GM18499 (cell line): ENCODE data around the gene BPI.
"Not testable (repeated sequence)": the region's sequence is repeated elsewhere in the genome, so short reads cannot be mapped to it uniquely, and the experiment has no call there.

Experiments used
- ATAC-seq: cut with Tn5 transposase; IDR thresholded peaks from one replicate; pipeline ENCODE4 v1.9.1; 2021; ENCODE audit warnings: moderate number of reproducible peaks; ENCODE audit not compliant: insufficient read depth, unreplicated experiment

The BPI gene

DNA sequence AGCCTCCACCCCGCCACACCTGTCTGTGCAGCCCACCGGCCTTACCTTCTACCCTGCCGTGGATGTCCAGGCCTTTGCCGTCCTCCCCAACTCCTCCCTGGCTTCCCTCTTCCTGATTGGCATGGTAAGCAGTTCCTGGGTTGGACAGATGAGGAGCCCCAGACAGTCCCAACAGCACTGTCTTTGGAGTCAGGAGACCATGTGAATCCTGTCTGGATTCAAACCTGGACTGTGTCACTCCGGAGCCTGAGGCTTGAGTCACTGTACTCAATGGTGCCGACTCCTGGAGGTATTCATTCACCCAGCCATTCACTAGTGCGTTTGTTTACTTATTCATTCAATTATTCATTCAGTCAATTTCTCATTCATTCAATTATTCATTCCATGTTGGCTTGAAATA is 22.4 kb downstream of the BPI start:
- no peak for ATAC-seq

DNA sequence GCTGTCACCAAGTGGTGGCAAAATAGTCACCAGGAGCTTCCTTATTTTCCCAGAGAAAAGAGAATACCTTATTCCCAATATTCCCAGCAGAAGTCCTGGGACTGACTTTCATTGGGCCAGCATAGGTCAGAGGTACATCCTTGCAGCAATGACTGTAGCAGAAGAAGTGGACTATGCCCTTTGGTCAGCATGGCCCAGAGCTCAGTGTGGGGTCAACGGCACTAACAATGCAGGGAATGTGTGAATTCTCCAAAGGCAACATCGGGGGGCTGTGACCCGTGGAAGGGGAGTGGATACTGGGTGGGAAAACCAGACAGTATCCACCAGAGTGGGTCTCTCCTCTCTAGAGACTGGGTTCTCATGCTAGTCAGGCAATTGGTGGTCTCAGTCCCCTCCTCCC is 26.7 kb downstream of the BPI start:
- ATAC-seq: no peak

GRCh38 chr20:38331245-38331644 is 27.3 kb downstream of the BPI start:
- no peak for ATAC-seq

DNA sequence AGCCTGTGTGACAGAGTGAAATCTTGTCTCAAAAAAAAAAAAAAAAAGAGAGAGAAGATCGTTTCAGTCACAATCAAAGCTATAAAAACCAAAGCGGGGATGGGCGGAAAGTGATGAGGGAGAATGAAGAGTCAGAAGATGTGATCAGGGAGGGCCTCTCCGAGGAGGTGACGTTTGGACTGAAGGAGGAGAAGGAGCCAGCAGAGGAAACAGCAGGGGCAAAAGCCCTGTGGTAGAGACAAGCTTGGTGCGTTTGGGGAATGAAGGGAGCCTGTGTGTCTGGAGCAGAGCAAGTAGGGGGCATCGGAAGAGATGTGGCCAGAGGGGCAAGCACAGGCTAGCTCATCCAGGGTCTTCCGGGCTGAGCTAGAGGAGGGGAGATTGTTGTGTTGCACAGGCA is 27.9 kb downstream of the BPI start:
- no peak for ATAC-seq

- ATAC-seq: no peak
These were observed 30.1 kb downstream of the BPI start for GRCh38 chr20:38334016-38334415.

- no peak for ATAC-seq
These were observed 32.8 kb downstream of the BPI start for GRCh38 chr20:38336726-38337125.

GRCh38 chr20:38337561-38338140 is 33.7 kb downstream of the BPI start:
- ATAC-seq: no peak

DNA sequence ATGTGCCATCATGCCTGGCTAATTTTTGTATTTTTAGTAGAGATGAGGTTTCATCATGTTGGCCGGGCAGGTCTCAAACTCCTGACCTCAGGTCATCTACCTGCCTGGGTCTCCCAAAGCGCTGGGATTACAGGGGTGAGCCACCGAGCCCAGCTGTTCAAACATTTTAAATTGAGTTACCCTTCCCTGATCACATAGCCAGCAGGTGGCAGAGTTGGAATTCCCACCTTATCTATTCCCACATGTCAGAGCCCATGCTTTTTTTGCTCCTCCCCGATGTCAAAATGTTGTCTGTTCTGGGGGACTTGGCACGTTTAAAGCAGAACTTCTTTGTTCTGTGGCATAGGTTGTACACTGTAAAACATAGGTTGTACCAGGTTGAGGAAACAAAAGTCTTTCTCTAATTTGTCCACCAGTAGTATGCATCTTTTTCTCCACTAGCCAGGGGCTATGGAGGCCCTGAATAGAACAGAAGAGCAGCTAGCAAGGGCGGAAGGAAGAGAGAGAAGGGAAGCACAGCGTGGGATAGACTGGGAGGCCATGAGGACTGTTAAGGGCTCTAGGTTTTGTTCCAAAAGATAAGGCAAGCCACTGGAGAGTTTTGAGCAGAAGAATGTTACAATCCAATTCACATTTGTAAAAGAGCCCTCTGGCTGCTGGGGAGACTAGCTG is 35.0 kb downstream of the BPI start:
- ATAC-seq: no peak

- ATAC-seq: not testable (repeated sequence)
These were observed 35.6 kb downstream of the BPI start for GRCh38 chr20:38339521-38339896.

- ATAC-seq: no peak
These were observed 36.0 kb downstream of the BPI start for GRCh38 chr20:38339997-38340396.

- no peak for ATAC-seq
These were observed 36.7 kb downstream of the BPI start for GRCh38 chr20:38340693-38341092.

GRCh38 chr20:38342216-38342615 is 38.3 kb downstream of the BPI start:
- no peak for ATAC-seq

- ATAC-seq: no peak
These were observed 38.9 kb downstream of the BPI start for GRCh38 chr20:38342713-38343310.

GRCh38 chr20:38343311-38344106 is 39.6 kb downstream of the BPI start:
- ATAC-seq: no peak

DNA sequence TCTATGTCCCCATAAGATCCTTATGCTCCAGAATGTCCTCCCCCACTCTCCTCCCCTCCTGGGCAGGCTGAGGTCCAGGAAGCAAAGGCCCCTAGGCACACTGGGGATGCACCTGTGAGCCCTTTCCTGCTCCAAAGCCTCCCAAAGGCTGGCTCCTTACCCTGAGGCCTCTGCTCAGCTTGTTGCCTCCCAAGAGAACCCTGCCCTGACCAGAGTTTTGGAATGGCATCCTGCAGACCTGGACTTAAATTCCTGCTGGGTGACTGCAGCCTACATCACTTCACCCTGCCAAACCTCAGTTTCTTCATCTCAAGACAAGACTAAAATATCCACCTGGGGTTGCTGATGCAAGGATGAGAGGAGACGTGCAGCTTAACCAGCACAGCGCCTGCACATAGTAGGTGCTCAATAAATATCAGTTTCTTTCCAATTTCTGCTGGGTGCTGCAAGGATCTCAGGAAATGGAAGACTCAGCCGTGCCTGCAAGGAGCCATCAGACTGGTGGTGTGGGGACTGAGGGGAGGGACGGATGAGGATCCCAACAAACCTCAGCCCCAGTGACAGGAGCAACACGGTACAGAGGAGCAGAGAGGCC is 40.2 kb downstream of the BPI start:
- ATAC-seq: no peak

DNA sequence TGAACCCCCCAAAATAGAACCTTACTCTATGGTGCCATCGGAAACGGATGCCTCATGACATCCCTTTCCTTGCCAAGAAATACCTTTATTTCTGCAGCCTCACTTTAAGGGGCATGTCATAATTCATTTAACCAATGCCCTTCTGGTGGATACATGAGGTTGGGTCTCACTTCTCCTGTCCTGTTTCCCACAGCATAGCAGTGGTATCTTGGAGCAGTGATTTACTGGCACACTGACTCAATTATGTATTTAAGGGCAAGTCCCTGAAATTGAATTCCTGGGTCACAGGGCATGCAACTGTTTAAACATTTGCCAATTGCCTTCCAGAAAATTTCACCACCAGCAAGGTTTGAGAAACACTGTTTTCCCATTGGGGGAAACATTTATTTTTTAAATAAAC is 41.7 kb downstream of the BPI start:
- ATAC-seq: no peak

GRCh38 chr20:38346247-38346651 is 42.3 kb downstream of the BPI start, which contains the start of gene LBP:
Gene LBP, plus strand, starts transcription at chr20:38346482. Its CDS starts 35 bp downstream, at chr20:38346517.
- ATAC-seq: no peak

DNA sequence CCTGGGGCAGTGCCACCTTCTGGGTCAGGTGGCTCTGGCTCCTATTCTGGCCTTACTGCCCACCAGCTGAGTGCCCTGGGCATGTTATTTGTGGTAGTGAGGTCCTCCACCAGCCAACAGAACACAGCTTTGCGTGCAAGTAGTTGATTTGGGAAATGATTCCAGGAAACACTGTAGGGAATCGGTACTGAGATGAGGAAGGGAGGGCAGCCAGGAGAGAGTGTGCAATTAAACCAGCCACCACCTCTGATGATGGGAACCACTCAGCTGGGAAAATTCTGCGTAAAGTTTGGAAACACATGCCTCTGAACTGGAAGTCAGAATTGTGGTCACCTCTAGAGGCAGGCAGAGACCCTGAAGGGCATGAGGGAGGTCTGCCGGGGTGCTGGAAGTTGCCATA is 42.8 kb downstream of the BPI start:
- no peak for ATAC-seq

DNA sequence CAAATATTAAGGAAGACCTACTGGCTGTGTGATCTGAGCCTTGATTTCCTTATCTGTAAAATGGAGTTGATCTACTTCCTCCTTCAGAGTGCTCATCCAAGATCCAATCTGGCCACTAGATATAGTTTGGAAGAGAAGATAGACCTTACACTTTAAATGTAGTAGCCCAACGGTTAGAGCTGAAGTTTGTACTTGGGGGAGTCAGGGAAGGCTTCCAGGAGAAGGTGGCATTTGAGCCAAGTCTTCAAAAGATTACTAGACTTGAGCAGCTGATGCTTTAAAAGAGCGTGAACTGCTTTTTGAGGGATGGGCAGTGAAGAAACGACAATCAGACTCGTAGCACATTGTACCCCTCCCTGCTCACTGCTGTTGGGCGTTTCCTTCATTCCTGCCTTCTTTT is 45.9 kb downstream of the BPI start:
- ATAC-seq: no peak

DNA sequence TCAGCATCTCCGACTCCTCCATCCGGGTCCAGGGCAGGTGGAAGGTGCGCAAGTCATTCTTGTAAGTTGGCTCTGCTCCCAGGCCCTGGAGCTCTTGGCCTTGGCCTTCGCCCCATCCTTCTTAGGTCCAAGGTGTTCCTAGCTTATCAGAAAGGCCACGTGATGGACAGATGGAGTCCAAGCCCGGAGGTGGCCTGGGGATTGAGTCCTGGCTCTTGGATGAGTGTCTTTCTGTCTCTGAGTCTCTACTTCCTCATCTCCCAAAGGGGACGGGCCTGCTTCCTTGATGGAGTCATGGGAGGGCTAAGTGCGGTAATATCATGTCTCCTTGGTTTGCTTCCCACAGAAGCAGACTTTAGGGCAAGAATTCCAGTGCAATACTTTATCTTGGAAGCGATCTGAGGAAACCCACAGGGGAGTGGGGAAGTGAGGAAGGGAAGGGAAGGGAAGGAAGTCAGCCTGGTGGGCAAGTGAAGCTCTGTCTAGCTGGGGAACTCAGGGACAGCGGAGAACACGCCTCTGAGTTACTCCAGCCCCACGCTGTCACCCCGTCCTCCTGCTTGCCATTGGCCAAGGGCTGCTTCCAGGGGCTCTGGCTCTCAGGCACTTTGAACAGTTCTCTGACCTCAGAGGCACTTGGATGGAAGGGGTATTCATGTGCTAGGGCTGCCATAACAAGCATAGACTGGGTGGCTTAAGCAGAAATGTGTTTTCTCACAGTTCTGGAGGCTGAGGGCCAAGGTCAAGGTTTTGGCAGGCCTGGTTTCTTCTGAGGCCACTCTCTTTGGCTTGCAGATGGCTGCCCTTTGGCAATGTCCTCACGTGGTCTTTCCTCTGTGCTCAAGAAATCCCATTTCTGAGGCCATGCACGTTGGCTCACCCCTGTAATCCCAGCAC is 47.2 kb downstream of the BPI start:
- ATAC-seq: no peak
